NT2/D1 (cell line): ENCODE data around the gene NHS.

Experiments
- YY1 ChIP-seq: IDR thresholded peaks from 2 replicates; pipeline ENCODE4 v1.6.1; 2011; ENCODE audit not compliant: insufficient read length, insufficient read depth
- ZNF274 ChIP-seq: IDR thresholded peaks from 2 replicates; pipeline ENCODE4 v1.6.1; 2011; ENCODE audit warnings: mild to moderate bottlenecking, low read depth, low read length

DNA sequence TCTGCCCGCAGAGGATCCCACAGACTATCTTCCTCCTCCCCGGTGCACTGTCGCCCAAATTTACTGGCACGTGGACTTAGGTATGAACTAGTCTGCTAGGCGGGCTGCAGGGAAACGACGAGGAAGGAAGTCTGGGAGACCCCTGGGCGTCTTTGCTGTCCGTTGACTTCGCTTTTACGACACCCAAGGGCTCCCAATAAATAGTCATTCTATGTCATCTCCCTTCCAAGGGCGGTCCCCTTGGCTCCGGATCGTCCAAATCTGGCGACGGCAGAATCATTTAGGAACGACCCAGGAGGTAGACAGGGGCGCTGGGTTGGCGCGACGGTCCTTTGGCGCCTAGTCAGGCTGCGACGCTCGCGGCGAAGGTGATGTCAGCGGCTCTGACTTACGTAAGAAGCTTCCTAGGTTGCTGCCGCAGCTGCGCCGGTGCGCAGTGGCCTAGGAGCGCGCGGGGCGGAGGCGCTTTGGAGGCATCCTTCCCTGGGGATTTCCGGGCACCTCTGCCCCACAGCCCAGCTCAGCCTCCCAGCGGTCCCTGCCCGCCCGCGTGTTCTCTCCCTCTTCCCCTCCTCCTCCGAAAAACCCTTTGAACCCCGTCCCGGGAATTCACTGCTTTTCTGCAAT lies 2.2 kb downstream of the NHS start:
- TF ChIP-seq YY1: no peak
- no peak for TF ChIP-seq ZNF274
